ENCODE results near the gene BTNL2.

Gene BTNL2

DNA sequence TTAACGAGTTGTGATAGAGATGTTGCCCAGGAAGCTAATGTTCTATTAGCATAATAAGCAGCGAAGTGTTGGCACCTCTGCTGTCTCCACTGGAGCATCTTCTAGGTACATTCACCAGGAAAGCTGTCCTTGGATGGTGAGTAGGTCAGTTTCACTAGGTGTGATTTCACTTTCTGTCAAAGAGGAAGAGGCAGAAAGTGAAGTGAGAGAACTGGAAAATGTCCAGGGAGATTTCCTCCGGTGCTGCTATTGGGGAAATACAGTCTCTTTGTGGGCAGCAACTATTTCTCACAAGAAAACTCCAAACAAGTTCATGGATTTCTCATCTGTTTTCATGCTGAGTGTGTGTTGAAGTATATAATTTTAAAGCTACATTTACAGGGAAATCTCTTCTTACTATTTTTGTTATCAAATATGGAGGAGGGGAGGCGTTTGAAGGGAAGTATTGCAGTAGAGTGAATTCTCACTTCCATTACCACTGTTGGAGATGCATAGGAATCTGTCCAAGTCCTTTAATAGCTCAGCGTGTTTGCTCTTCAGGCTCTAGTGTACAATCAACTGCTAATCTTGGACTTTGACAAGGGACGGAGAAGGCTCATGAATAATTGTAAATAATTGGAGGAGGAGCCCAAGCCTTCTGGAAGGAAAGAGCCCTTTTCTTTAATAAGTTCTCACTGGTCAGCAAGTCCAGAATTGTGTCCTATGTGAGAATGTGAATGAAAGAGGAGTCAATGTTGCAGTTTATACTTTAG is 19.2 kb downstream of the BTNL2 start:
- no peak for DNase-seq (ENCODE audit: low read depth)
- TF ChIP-seq, protein P1, sequence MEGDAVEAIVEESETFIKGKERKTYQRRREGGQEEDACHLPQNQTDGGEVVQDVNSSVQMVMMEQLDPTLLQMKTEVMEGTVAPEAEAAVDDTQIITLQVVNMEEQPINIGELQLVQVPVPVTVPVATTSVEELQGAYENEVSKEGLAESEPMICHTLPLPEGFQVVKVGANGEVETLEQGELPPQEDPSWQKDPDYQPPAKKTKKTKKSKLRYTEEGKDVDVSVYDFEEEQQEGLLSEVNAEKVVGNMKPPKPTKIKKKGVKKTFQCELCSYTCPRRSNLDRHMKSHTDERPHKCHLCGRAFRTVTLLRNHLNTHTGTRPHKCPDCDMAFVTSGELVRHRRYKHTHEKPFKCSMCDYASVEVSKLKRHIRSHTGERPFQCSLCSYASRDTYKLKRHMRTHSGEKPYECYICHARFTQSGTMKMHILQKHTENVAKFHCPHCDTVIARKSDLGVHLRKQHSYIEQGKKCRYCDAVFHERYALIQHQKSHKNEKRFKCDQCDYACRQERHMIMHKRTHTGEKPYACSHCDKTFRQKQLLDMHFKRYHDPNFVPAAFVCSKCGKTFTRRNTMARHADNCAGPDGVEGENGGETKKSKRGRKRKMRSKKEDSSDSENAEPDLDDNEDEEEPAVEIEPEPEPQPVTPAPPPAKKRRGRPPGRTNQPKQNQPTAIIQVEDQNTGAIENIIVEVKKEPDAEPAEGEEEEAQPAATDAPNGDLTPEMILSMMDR (IDR thresholded peaks at IDR 0.05; ENCODE audit: low read length, missing control alignments) = no peak
- H3K4me3 ChIP-seq (replicated peaks; ENCODE audit: low read depth, low read length) = no peak overlapping the region

DNA sequence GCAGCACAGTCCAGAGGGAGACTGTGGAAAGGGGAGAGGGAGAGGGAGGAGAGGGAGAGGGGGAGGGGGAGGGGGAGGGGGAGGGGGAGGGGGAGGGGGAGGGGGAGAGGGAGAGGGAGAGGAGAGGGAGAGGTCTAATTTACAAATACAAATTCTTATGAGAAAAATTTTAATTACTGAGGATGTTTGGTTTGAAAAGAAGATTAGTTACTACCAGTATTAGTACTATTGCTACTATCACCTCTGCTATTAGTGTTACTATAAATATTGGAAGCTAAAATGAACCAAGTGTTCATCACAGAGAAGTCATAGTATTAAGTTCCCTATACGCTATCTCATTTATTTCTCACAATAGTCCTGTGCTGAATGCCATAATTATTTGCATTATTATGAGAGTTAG is 20.9 kb downstream of the BTNL2 start:
- H3K4me3 ChIP-seq (replicated peaks; ENCODE audit: low read depth, low read length) = no peak overlapping the region
- DNase-seq (ENCODE audit: low read depth) = no peak
- TF ChIP-seq, protein P1 (IDR thresholded peaks at IDR 0.05; ENCODE audit: low read length, missing control alignments) = no peak

DNA sequence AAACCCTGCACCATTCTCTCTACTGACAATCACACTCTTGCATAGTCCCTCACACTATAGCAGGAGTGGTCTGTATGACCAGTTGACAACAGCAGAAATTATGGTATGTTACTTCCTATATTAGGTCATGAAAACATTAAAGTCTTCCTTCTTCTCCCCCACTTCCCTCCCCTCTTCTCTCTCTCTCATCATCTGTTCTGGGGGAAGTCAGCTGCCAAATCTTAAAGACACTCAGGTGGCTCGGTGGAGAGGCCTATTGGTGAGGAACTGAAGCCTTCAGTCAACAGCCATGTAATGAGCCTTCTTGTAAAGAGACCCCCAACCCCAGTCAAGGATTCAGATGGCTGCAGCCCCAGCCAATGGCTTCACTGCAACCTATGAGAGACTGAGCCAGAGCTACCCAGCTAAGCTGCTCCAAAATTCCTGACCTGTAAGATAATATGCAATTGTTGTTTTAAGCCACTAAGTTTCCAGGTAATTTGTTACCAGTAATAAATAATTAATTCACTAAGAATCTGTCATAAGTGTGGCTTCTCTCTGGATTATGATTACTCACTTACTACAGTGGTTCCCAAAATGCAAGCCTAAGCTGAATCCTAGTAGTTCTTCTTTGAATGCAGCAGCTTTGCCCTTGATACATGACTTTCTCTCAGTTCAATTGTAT is 24.1 kb downstream of the BTNL2 start:
- DNase-seq (ENCODE audit: low read depth) = no peak
- no peak overlapping the region for H3K4me3 ChIP-seq (replicated peaks; ENCODE audit: low read depth, low read length)
- TF ChIP-seq, protein P1 (IDR thresholded peaks at IDR 0.05; ENCODE audit: low read length, missing control alignments) = no peak

DNA sequence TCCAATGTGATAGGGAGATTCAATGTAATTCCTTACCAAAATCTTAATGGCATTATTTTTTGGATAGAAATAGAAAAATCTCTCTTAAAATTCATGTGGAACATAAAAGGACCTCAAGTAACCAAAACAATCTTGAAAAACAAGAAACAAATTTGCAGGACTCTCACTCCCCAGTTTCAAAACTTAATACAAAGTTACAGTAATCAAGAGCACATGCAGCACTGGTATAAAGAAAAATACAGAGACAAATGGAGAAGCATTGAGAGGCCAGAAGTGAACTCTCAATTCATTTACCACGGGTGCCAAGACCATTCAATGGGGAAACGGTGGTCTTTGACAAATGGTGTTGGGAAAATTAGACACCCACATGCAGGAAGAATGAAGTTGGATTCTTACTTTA is 27.4 kb downstream of the BTNL2 start:
- no peak overlapping the region for H3K4me3 ChIP-seq (replicated peaks; ENCODE audit: low read depth, low read length)
- DNase-seq (ENCODE audit: low read depth) = no peak
- TF ChIP-seq, protein P1 (IDR thresholded peaks at IDR 0.05; ENCODE audit: low read length, missing control alignments) = no peak

DNA sequence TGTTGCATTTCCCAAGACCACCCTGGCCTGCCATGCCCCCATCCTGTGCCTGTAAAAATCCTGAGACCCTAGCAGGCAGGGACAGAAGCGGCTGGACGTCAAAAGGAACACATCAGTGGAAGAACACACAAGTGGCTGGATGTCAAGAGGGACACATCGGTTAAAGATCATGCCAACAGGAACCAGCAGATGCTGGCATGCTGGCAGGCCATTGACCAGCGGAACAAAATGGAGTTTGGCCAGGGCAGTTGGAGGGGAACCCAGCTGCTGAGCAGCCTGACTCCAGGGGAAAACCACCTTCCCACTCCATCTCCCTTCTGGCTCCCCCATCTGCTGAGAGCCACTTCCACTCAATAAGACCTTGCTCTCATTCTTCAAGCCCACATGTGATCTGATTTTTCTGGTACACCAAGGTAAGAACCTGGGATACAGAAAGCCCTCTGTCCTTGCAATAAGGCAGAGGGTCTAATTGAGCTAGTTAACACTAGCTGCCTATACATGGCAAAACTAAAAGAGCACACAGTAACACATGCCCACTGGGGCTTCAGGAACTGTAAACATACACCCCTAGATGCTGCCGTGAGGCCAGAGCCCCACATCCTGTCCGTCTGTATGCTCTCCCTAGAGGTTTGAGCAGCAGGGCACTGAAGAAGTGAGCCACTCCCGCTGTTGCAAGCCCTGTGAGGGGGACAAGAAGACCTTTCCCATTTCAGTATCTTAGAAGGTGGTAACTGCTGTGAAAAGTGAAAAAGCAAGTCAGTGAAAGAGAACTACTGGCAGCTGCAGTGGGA is 31.0 kb downstream of the BTNL2 start:
- H3K4me3 ChIP-seq (replicated peaks; ENCODE audit: low read depth, low read length) = no peak overlapping the region
- TF ChIP-seq, protein P1 (IDR thresholded peaks at IDR 0.05; ENCODE audit: low read length, missing control alignments) = no peak
- DNase-seq (ENCODE audit: low read depth) = no peak

DNA sequence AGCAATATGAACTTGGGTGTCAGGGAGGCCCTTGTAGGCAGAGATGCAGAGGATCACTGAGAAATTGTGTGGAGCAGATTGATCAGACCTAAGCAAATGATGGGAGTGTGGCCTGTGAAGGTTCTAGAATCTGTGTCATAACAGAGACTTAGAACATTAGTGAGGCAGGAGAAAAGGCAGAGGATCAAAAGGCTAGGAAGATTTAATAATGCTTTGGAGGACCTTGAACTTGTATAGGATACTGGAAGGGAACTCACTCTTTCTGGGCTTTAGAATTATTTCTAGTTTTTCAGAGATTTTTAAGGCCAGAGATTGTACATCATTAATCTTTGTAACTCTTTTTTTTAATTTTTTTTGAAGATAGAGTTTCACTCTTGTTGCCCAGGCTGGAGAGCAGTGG is 35.2 kb downstream of the BTNL2 start, which contains the start of gene TSBP1:
TSBP1 (minus strand) TSS at position 101 of the 400 bp plus-strand sequence. CDS start 197 bp downstream, outside the sequence.
- DNase-seq (ENCODE audit: low read depth) = no peak
- TF ChIP-seq, protein P1 (IDR thresholded peaks at IDR 0.05; ENCODE audit: low read length, missing control alignments) = no peak
- H3K4me3 ChIP-seq (replicated peaks; ENCODE audit: low read depth, low read length) = no peak within 1 kb of the TSS
